Ascending aorta (tissue), 2 donors: ENCODE results near the gene ANO6. TPM values are rescaled to one million over a fixed set of nuclear protein-coding genes. Genes with fewer than 3 reads are reported as not detected.

ENCODE experiments used
- DNase-seq, 2 donors: peaks; one replicate each; pipeline ENCODE4 v3.0.0-alpha.2; 2019; ENCODE audit warnings: low spot score in 2 of 2
- H3K27ac ChIP-seq, 2 donors: fragments of 200-600 bp; sonication (generic); one replicate each; pipeline ENCODE4 v1.5.1; 2016 to 2017; ENCODE audit warnings: mild to moderate bottlenecking in 1 of 2
- H3K27me3 ChIP-seq: fragments of 200-600 bp; sonication (generic); one replicate; pipeline ENCODE4 v1.5.1; 2017
- H3K36me3 ChIP-seq, 2 donors: fragments of 200-600 bp; sonication (generic); one replicate each; pipeline ENCODE4 v1.5.1; 2016
- H3K4me1 ChIP-seq, 2 donors: fragments of 200-600 bp; sonication (generic); one replicate each; pipeline ENCODE4 v1.5.1; 2016 to 2017; ENCODE audit warnings: mild to moderate bottlenecking in 1 of 2
- H3K4me3 ChIP-seq, 2 donors: fragments of 200-600 bp; sonication (generic); one replicate each; pipeline ENCODE4 v1.5.1; 2016 to 2017; ENCODE audit warnings: mild to moderate bottlenecking in 1 of 2
- H3K9me3 ChIP-seq, 2 donors: fragments of 200-600 bp; sonication (generic); one replicate each; pipeline ENCODE4 v1.5.1; 2016
- CTCF ChIP-seq, 3 experiments: fragments of 200-600 bp in 2 of 3; fragments of 450-650 bp in 1 of 3; sonication (generic) in 2 of 3; IDR thresholded peaks; one replicate each; pipeline ENCODE4 v1.5.1; 2016 to 2019; ENCODE audit warnings: antibody characterized with exemption in 3 of 3, mild to moderate bottlenecking in 1 of 3, moderate library complexity in 1 of 3
- intact Hi-C: fragments of 100-400 bp; cut with DNase I; formaldehyde crosslinking; loops from one replicate; pipeline ENCODE4 v1.15.1; 2023
- total RNA-seq: library from RNA; depleted of rRNA; stranded (reverse); fragments of >200 nt; gene quantifications from one replicate; pipeline ENCODE4 v1.1.0, GENCODE V29; 2016

ANO6 gene
- total RNA-seq, 1 donor from 2014 or later: 49.6 TPM

- no peak for DNase-seq
- Histone ChIP-seq H3K27ac (peak overlapping the region in 1 of 2 donors; percentile 53), H3K4me3 (no peak overlapping the region), H3K27me3 (no peaks in the 10 kb centered on the region), H3K9me3 (peaks cover 3 to 11% of the 10 kb centered on the region in 2 donors), H3K36me3 (peaks cover 11 to 36% of the 10 kb centered on the region in 2 donors), H3K4me1 (peaks cover 3% of the 10 kb centered on the region in 2 donors)
- intact Hi-C loops: no loop called here
- no peak for TF ChIP-seq CTCF (IDR thresholded peaks at IDR 0.05)
Measured at GRCh38 chr12:45368841-45369489, 153.1 kb downstream of the ANO6 start.

GRCh38 chr12:45377815-45378214 is 161.9 kb downstream of the ANO6 start:
- TF ChIP-seq CTCF (IDR thresholded peaks at IDR 0.05): no peak
- DNase-seq: no peak
- H3K27me3 ChIP-seq: no peaks in the 10 kb centered on the region
- H3K9me3 ChIP-seq: no peaks in the 10 kb centered on the region
- H3K4me3 ChIP-seq: no peak overlapping the region
- intact Hi-C loops: no loop called here
- H3K27ac ChIP-seq: no peak overlapping the region
- peaks cover 14 to 21% of the 10 kb centered on the region in 2 donors for H3K36me3 ChIP-seq
- no peaks in the 10 kb centered on the region for H3K4me1 ChIP-seq

GRCh38 chr12:45379261-45379660 is 163.4 kb downstream of the ANO6 start:
- Histone ChIP-seq H3K27me3 (no peaks in the 10 kb centered on the region), H3K36me3 (peaks cover 27 to 34% of the 10 kb centered on the region in 2 donors), H3K9me3 (no peaks in the 10 kb centered on the region), H3K4me3 (no peak overlapping the region), H3K27ac (no peak overlapping the region), H3K4me1 (no peaks in the 10 kb centered on the region)
- TF ChIP-seq CTCF (IDR thresholded peaks at IDR 0.05): no peak
- intact Hi-C loops: no loop called here
- no peak for DNase-seq

GRCh38 chr12:45381351-45381750 is 165.5 kb downstream of the ANO6 start:
- Histone ChIP-seq H3K27ac (no peak overlapping the region), H3K9me3 (no peaks in the 10 kb centered on the region), H3K36me3 (peaks cover 28 to 43% of the 10 kb centered on the region in 2 donors), H3K4me3 (no peak overlapping the region), H3K27me3 (no peaks in the 10 kb centered on the region), H3K4me1 (no peaks in the 10 kb centered on the region)
- no peak for TF ChIP-seq CTCF (IDR thresholded peaks at IDR 0.05)
- no peak for DNase-seq
- intact Hi-C loops: no loop called here

GRCh38 chr12:45388545-45388944 is 172.7 kb downstream of the ANO6 start:
- no peaks in the 10 kb centered on the region for H3K27me3 ChIP-seq
- intact Hi-C loops: loop anchor here (1.0 to 5.0 kb wide), 3 partner anchors 121 to 206 kb away; partner anchors contain the start of gene ANO6
- H3K4me3 ChIP-seq: no peak overlapping the region
- H3K27ac ChIP-seq: peak overlapping the region in 1 of 2 donors; percentile 4
- H3K9me3 ChIP-seq: no peaks in the 10 kb centered on the region
- H3K36me3 ChIP-seq: peaks cover 34 to 53% of the 10 kb centered on the region in 2 donors
- TF ChIP-seq CTCF (IDR thresholded peaks at IDR 0.05): peak; percentile 44 to 64 (median 52)
- no peak for DNase-seq
- H3K4me1 ChIP-seq: no peaks in the 10 kb centered on the region
